Brain microvascular endothelial cell (primary cell): ENCODE results near the gene STAT3.
A peak's percentile ranks its signal among the peaks of the same experiment; 100 is the strongest.
"Not testable (repeated sequence)": the region's sequence is repeated elsewhere in the genome, so short reads cannot be mapped to it uniquely, and the experiment has no call there.

Experiments
- DNase-seq: peaks from one replicate; pipeline ENCODE4 v3.0.0-alpha.2; 2020
- H3K27ac ChIP-seq: fragments of 250-450 bp; sonication (Bioruptor Pico); 2 replicates; pipeline ENCODE4 v1.5.1; 2020; ENCODE audit warnings: mild to moderate bottlenecking, moderate library complexity
- H3K27me3 ChIP-seq: fragments of 250-450 bp; sonication (Bioruptor Pico); replicated peaks from 2 replicates; pipeline ENCODE4 v1.5.1; 2020; ENCODE audit warnings: mild to moderate bottlenecking
- H3K36me3 ChIP-seq: fragments of 250-450 bp; sonication (Bioruptor Pico); replicated peaks from 2 replicates; pipeline ENCODE4 v1.5.1; 2020; ENCODE audit warnings: mild to moderate bottlenecking
- H3K4me3 ChIP-seq: 2 replicates; pipeline ENCODE4 v1.5.1; 2011; ENCODE audit warnings: low read depth, mild to moderate bottlenecking, control low read depth, low read length, moderate library complexity
- in situ Hi-C: cut with HindIII; loops from 2 replicates; pipeline ENCODE4 v1.10.0; 2017; ENCODE audit warnings: low sequenced_read_pairs, low pct_ligation_motif_present
- TF ChIP-seq, protein P1 (sequence below): IDR thresholded peaks from 2 replicates; pipeline ENCODE4 v1.5.1; 2011; ENCODE audit warnings: low read depth, mild to moderate bottlenecking, moderate library complexity, low read length, control low read depth, inconsistent platforms; ENCODE audit errors: missing control alignments

STAT3 gene

DNA sequence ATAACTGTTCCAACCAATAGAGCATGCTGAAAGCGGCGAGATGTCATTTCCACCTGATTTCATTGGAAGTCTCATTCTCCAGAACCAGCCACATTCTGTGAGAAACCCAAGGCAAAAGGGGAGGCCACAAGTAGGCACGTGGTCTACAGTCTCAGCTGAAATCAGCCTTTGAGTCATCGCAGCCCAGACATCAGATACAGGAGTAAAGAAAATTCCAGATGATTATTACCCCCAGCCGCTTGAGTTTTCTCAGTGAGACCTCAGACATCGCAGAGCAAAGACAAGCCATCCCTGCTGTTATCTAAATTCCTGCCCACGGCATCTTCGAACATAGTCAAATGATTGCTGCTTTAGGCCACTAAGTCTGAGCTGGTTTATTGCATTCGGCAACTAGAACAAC lies 23.1 kb downstream of the STAT3 start:
- peak; percentile 97 for DNase-seq
- Histone ChIP-seq H3K36me3 (peaks cover 4% of the 10 kb centered on the region), H3K27ac (peak overlapping the region; percentile 79), H3K27me3 (no peaks in the 10 kb centered on the region), H3K4me3 (no peak overlapping the region)
- TF ChIP-seq, protein P1, sequence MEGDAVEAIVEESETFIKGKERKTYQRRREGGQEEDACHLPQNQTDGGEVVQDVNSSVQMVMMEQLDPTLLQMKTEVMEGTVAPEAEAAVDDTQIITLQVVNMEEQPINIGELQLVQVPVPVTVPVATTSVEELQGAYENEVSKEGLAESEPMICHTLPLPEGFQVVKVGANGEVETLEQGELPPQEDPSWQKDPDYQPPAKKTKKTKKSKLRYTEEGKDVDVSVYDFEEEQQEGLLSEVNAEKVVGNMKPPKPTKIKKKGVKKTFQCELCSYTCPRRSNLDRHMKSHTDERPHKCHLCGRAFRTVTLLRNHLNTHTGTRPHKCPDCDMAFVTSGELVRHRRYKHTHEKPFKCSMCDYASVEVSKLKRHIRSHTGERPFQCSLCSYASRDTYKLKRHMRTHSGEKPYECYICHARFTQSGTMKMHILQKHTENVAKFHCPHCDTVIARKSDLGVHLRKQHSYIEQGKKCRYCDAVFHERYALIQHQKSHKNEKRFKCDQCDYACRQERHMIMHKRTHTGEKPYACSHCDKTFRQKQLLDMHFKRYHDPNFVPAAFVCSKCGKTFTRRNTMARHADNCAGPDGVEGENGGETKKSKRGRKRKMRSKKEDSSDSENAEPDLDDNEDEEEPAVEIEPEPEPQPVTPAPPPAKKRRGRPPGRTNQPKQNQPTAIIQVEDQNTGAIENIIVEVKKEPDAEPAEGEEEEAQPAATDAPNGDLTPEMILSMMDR, result no peak
- in situ Hi-C loops, result no loop called here

DNA sequence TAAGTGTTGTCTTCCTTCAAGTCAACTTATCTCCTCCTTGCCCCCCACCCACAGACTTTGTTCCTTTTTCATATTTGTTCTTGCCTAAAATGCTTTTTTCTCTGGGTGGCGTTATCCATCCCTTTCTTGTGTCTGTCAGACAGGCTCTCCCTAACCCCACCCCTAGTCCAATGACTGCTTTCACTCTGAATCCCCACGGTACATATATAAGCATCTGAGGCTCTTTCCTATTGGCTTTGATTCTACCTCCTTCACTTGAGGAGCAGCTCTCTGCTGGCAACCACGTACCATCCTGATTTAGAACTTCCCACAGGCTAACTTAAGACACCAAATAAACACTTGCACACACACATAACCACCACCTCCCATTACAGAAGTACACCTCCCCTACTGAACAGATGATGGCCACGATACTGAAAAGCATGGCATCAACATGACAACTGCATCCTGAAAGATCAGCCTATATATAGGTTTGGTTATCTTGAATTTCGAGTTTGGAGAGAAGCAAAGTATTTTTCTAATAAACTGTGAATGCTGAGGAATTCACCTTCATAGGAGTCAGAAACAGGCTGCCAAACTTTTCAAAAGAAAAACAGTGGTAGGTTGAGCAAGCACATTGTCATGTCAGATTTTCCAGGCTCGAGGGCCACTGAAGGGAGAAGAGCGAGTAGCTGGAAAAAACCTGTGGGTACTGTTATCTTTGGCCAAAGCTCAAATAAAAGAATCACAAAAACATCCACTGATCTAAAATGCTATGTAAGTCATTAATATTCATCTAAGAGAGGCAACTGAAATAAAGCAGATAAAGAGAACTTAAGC lies 24.3 kb downstream of the STAT3 start:
- H3K27ac ChIP-seq, result peak overlapping the region; percentile 79
- TF ChIP-seq, protein P1, result no peak
- no peaks in the 10 kb centered on the region for H3K27me3 ChIP-seq
- in situ Hi-C loops, result no loop called here
- peak; percentile 56 for DNase-seq
- peaks cover under 1% of the 10 kb centered on the region for H3K36me3 ChIP-seq
- H3K4me3 ChIP-seq, result no peak overlapping the region

DNA sequence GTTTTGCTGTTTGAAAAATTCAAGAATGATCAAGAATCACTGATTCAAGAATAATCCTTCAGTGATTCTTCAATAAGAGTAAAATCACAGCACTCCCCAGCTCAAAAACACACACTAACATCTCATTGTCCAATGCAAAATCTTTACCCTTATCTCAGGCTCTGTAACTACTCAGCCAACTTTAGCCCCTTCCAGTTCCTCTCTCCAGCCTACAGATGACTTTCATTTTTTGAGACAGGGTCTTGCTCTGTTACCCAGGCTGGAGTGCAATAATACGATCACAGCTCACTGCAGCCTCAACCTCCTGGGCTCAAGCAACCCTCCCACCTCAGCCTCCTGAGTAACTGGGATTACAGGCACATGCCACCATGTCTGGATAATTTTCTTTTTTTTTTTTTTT lies 25.0 kb downstream of the STAT3 start:
- in situ Hi-C loops, result no loop called here
- TF ChIP-seq, protein P1, result no peak
- no peaks in the 10 kb centered on the region for H3K27me3 ChIP-seq
- no peak for DNase-seq
- H3K27ac ChIP-seq, result no peak overlapping the region
- H3K4me3 ChIP-seq, result no peak overlapping the region
- no peaks in the 10 kb centered on the region for H3K36me3 ChIP-seq

DNA sequence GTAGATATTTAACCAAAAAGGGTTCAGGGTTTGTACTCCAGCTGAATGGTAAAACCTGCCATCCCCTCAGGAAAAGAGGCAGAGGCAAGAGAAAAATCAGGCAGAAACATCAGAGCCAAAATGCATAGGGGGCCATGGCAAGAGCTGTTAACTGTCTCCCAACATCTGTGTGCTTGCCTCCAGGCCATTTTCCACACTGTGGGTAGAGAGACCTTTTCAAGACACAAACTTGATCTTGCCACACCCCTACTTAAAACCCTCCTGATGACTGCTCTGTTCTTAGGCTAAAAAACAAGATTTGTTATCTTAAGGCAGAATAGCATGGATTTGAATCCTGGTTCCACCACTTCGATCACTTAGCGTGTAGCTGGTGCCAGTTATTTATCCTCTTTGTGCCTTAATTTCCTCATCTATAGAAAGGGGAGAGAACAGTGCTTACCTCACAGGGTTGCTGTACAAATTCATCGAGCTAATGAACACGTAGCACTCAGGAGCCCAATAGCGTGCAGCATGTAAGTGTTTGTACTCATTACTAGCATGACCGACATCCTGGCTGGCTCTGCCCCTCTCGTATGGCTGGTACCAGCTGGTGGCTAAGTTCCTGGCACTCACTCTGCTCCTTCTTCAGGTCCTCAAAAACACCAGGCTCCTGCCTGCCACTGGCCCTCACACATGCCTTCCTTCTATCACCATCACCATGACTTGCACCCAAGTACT lies 25.8 kb downstream of the STAT3 start:
- Histone ChIP-seq H3K36me3 (no peaks in the 10 kb centered on the region), H3K4me3 (no peak overlapping the region), H3K27me3 (no peaks in the 10 kb centered on the region), H3K27ac (no peak overlapping the region)
- in situ Hi-C loops, result no loop called here
- no peak for DNase-seq
- TF ChIP-seq, protein P1, result no peak

DNA sequence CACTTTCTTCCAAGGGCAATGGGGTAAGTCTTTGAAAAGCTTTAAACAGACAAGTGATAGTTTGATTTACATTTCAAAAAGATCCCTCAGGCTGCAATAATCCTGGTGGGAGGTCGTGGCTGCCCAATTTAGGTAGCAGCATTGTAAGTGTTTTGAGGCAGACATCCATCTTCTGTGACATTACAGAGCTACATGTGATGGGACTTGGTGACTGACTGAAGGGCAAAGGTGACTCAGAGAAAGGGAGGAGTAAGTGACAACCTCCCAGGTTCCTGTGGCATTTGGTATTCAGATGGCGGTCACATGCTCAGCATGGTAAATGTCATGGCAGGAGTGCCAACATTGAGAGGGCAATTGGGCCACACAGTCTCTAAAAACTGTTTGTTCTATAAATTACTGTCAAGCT lies 26.5 kb downstream of the STAT3 start:
- H3K27ac ChIP-seq, result no peak overlapping the region
- in situ Hi-C loops, result no loop called here
- H3K36me3 ChIP-seq, result no peaks in the 10 kb centered on the region
- H3K4me3 ChIP-seq, result no peak overlapping the region
- TF ChIP-seq, protein P1, result no peak
- no peak for DNase-seq
- no peaks in the 10 kb centered on the region for H3K27me3 ChIP-seq

DNA sequence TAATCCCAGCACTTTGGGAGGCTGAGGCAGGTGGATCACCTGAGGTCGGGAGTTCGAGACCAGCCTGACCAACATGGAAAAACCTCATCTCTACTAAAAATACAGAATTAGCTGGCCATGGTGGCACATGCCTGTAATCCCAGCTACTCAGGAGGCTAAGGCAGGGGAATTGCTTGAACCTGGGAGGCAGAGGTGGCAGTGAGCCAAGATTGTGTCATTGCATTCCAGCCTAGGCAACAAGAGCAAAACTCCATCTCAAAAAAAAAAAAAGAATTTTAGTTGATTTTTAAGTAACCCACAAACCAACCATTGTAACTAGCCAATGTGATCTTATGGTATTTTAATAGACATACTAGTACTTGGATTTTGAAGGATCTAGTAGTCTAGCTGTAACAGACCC lies 27.9 kb downstream of the STAT3 start:
- H3K27ac ChIP-seq, in situ Hi-C loops, H3K36me3 ChIP-seq, H3K27me3 ChIP-seq, H3K4me3 ChIP-seq: not testable (repeated sequence)
- DNase-seq, result peak; percentile 50
